IPS DF 6.9 (cell line): ENCODE results near the gene PZP.
"Not testable (repeated sequence)": the region's sequence is repeated elsewhere in the genome, so short reads cannot be mapped to it uniquely, and the experiment has no call there.

Experiments
- DNase-seq: peaks from one replicate; pipeline ENCODE4 v3.0.0-alpha.2; 2013; ENCODE audit warnings: low read depth, low spot score
- H3K27ac ChIP-seq: one replicate; pipeline ENCODE4 v1.5.1; 2013; ENCODE audit warnings: low read length, control low read depth
- H3K27me3 ChIP-seq: 2 replicates; pipeline ENCODE4 v1.6.1; 2013; ENCODE audit warnings: mild to moderate bottlenecking, low read length; ENCODE audit not compliant: control insufficient read depth, insufficient read depth
- H3K36me3 ChIP-seq: 2 replicates; pipeline ENCODE4 v1.6.1; 2013; ENCODE audit warnings: low read length; ENCODE audit not compliant: control insufficient read depth, insufficient read depth
- H3K4me1 ChIP-seq: 2 replicates; pipeline ENCODE4 v1.6.1; 2013; ENCODE audit warnings: low read length; ENCODE audit not compliant: control insufficient read depth, insufficient read depth
- H3K4me3 ChIP-seq: 2 replicates; pipeline ENCODE4 v1.5.1; 2013; ENCODE audit warnings: mild to moderate bottlenecking, low read length
- H3K9me3 ChIP-seq: 2 replicates; pipeline ENCODE4 v1.6.1; 2013; ENCODE audit warnings: low read length, inconsistent platforms; ENCODE audit not compliant: control insufficient read depth, insufficient read depth
- WGBS: extraction: QIAGEN DNeasy Blood & Tissue Kit; methylation state at CpG from one replicate; pipeline ENCODE4 v1.1.7; 2013; ENCODE audit warnings: mixed read lengths, missing lambda C conversion rate; ENCODE audit not compliant: insufficient read length, insufficient coverage; 5-methylcytosine and 5-hydroxymethylcytosine counted together

PZP gene

GRCh38 chr12:9198012-9198411 lies 10.2 kb downstream of the PZP start:
- H3K27me3 ChIP-seq = no peaks in the 10 kb centered on the region
- H3K27ac ChIP-seq = no peak overlapping the region
- no peaks in the 10 kb centered on the region for H3K9me3 ChIP-seq
- H3K4me1 ChIP-seq = no peaks in the 10 kb centered on the region
- H3K4me3 ChIP-seq = no peak overlapping the region
- DNase-seq = no peak
- no peaks in the 10 kb centered on the region for H3K36me3 ChIP-seq

- H3K4me3 ChIP-seq = no peak overlapping the region
- WGBS = no CpG with 5 or more reads among the region's 3 CpGs
- no peaks in the 10 kb centered on the region for H3K27me3 ChIP-seq
Measured at GRCh38 chr12:9184276-9184675, 23.9 kb downstream of the PZP start.

GRCh38 chr12:9180810-9181209 lies 27.4 kb downstream of the PZP start:
- Histone ChIP-seq H3K4me3 (no peak overlapping the region), H3K9me3 (no peaks in the 10 kb centered on the region), H3K27ac (no peak overlapping the region), H3K4me1 (no peaks in the 10 kb centered on the region), H3K27me3 (no peaks in the 10 kb centered on the region), H3K36me3 (no peaks in the 10 kb centered on the region)
- no CpG with 5 or more reads among the region's 4 CpGs for WGBS
- DNase-seq = no peak

More at GRCh38 chr12:9184276-9184675, 23.9 kb downstream of the PZP start:
- DNase-seq = no peak
- Histone ChIP-seq H3K27ac (no peak overlapping the region), H3K4me1 (no peaks in the 10 kb centered on the region), H3K36me3 (no peaks in the 10 kb centered on the region), H3K9me3 (no peaks in the 10 kb centered on the region)

- WGBS = no CpG with 5 or more reads among the region's 3 CpGs
- H3K27ac ChIP-seq = no peak overlapping the region
Measured at GRCh38 chr12:9179781-9180180, 28.4 kb downstream of the PZP start.

GRCh38 chr12:9169979-9170634 lies 38.1 kb downstream of the PZP start:
- no peak overlapping the region for H3K4me3 ChIP-seq
- no CpG with 5 or more reads among the region's 11 CpGs for WGBS
- DNase-seq = peak; percentile 11
- no peak overlapping the region for H3K27ac ChIP-seq
- no peaks in the 10 kb centered on the region for H3K27me3 ChIP-seq
- no peaks in the 10 kb centered on the region for H3K36me3 ChIP-seq
- no peaks in the 10 kb centered on the region for H3K9me3 ChIP-seq
- H3K4me1 ChIP-seq = 0 out of 2 replicates have a peak, but pooled peaks cover 2% of the 10 kb centered on the region

More at GRCh38 chr12:9179781-9180180, 28.4 kb downstream of the PZP start:
- DNase-seq = no peak
- Histone ChIP-seq H3K27me3 (no peaks in the 10 kb centered on the region), H3K4me1 (no peaks in the 10 kb centered on the region), H3K9me3 (no peaks in the 10 kb centered on the region), H3K36me3 (no peaks in the 10 kb centered on the region), H3K4me3 (no peak overlapping the region)

- not testable (repeated sequence) for H3K27me3 ChIP-seq, H3K27ac ChIP-seq, H3K4me3 ChIP-seq, H3K4me1 ChIP-seq, H3K36me3 ChIP-seq, H3K9me3 ChIP-seq, DNase-seq
- no CpG with 5 or more reads among the region's 5 CpGs for WGBS
Measured at GRCh38 chr12:9167345-9167744, 40.9 kb downstream of the PZP start.

- Histone ChIP-seq H3K27me3 (no peaks in the 10 kb centered on the region), H3K36me3 (no peaks in the 10 kb centered on the region), H3K27ac (no peak overlapping the region), H3K4me1 (no peaks in the 10 kb centered on the region), H3K9me3 (no peaks in the 10 kb centered on the region), H3K4me3 (no peak overlapping the region)
- no peak for DNase-seq
- WGBS = no CpG with 5 or more reads among the region's 5 CpGs
Measured at GRCh38 chr12:9163392-9163791, 44.8 kb downstream of the PZP start.

GRCh38 chr12:9156119-9156518 lies 52.1 kb downstream of the PZP start:
- no peaks in the 10 kb centered on the region for H3K4me1 ChIP-seq
- DNase-seq = no peak
- H3K27me3 ChIP-seq = no peaks in the 10 kb centered on the region
- H3K4me3 ChIP-seq = no peak overlapping the region
- no CpG with 5 or more reads among the region's 4 CpGs for WGBS
- no peak overlapping the region for H3K27ac ChIP-seq
- no peaks in the 10 kb centered on the region for H3K9me3 ChIP-seq
- no peaks in the 10 kb centered on the region for H3K36me3 ChIP-seq

GRCh38 chr12:9149372-9149771 lies 58.8 kb downstream of the PZP start:
- DNase-seq = peak; percentile 20
- Histone ChIP-seq H3K4me3 (no peak overlapping the region), H3K27me3 (no peaks in the 10 kb centered on the region), H3K27ac (no peak overlapping the region), H3K4me1 (no peaks in the 10 kb centered on the region), H3K9me3 (no peaks in the 10 kb centered on the region), H3K36me3 (no peaks in the 10 kb centered on the region)
- no CpG with 5 or more reads among the region's 6 CpGs for WGBS

- no peak overlapping the region for H3K27ac ChIP-seq
- no peaks in the 10 kb centered on the region for H3K4me1 ChIP-seq
- H3K9me3 ChIP-seq = no peaks in the 10 kb centered on the region
- H3K4me3 ChIP-seq = no peak overlapping the region
- WGBS = no CpG with 5 or more reads among the region's 2 CpGs
- H3K27me3 ChIP-seq = no peaks in the 10 kb centered on the region
- no peaks in the 10 kb centered on the region for H3K36me3 ChIP-seq
- DNase-seq = no peak
Measured at GRCh38 chr12:9148926-9149325, 59.3 kb downstream of the PZP start.

GRCh38 chr12:9147461-9147860 lies 60.7 kb downstream of the PZP start:
- WGBS = no CpG with 5 or more reads among the region's 2 CpGs
- no peak for DNase-seq
- no peak overlapping the region for H3K27ac ChIP-seq
- H3K4me3 ChIP-seq = no peak overlapping the region
- H3K4me1 ChIP-seq = no peaks in the 10 kb centered on the region
- no peaks in the 10 kb centered on the region for H3K9me3 ChIP-seq
- no peaks in the 10 kb centered on the region for H3K36me3 ChIP-seq
- H3K27me3 ChIP-seq = no peaks in the 10 kb centered on the region
